K562 (cell line): ENCODE data around the gene BACE1-AS. TPM values are rescaled to one million over a fixed set of nuclear protein-coding genes. Genes with fewer than 3 reads are reported as not detected.

ENCODE experiments used
- ATAC-seq: fragments of 200-7000 bp; cut with Tn5 transposase; 3 replicates; pipeline ENCODE4 v1.9.1; 2020; ENCODE audit warnings: moderate library complexity
- BruUV-seq: library from RNA; stranded (reverse); fragments of 400-500 nt; replicated peaks from 2 replicates; lab custom pipeline; 2021; lab: Mats Ljungman, UMichigan
- CTCF ChIA-PET: fragments of 300-600 bp; formaldehyde crosslinking; extraction: SDS; loops from one replicate; lab custom pipeline; 2021; ENCODE audit warnings: low intra/inter-chr PET ratio; lab: Yijun Ruan, JAX
- POLR2A ChIA-PET: fragments of 300-600, 350-650 bp; sonication (Branson Sonifier 250); formaldehyde crosslinking; extraction: SDS; loops from one replicate; lab custom pipeline; 2021; ENCODE audit warnings: antibody characterized with exemption, inconsistent platforms; lab: Yijun Ruan, JAX
- DNase-seq, 4 experiments: peaks; one replicate each; pipeline versions ENCODE4 v3.0.0 to v3.0.0-alpha.2; 2011 to 2018; ENCODE audit warnings: low spot score in 3 of 4, mixed read lengths in 3 of 4; ENCODE audit errors: extremely low read depth in 1 of 4
- FAIRE-seq: peaks from 2 replicates; lab custom pipeline; 2011; peaks lifted over from hg19 to GRCh38; lab: Jason Lieb, UNC
- H2AFZ ChIP-seq: 2 replicates; pipeline ENCODE4 v1.6.0; 2011; ENCODE audit warnings: low read depth, low read length, control low read depth, inconsistent platforms
- H3K27ac ChIP-seq: fragments of 200-600 bp; 3 replicates; pipeline ENCODE4 v1.8.0; 2011; ENCODE audit warnings: low read depth, mild to moderate bottlenecking, control low read depth, inconsistent platforms, low read length, moderate library complexity, mixed read lengths; ENCODE audit errors: extremely low read depth
- H3K27me3 ChIP-seq, 2 experiments: fragments of 300-600 bp in 1 of 2; 2 replicates in 1 of 2; 3 replicates in 1 of 2; pipeline versions ENCODE4 v1.6.0 to v1.8.0; 2011; ENCODE audit warnings: inconsistent platforms in 2 of 2, low read length in 2 of 2, mild to moderate bottlenecking in 1 of 2, mixed read lengths in 1 of 2, moderate library complexity in 1 of 2; ENCODE audit not compliant: control insufficient read depth in 2 of 2, insufficient read depth in 2 of 2
- H3K36me3 ChIP-seq: fragments of 300-600 bp; 3 replicates; pipeline ENCODE4 v1.8.0; 2011; ENCODE audit warnings: mild to moderate bottlenecking, low read length, inconsistent platforms; ENCODE audit not compliant: control insufficient read depth, insufficient read depth
- H3K4me1 ChIP-seq, 2 experiments: fragments of 200-600 bp in 1 of 2; replicated peaks in 1 of 2; 2 replicates in 1 of 2; 3 replicates in 1 of 2; pipeline versions ENCODE4 v1.5.1 to v1.8.0; 2011; ENCODE audit warnings: inconsistent platforms in 2 of 2, low read length in 2 of 2, mild to moderate bottlenecking in 1 of 2, mixed read lengths in 1 of 2, moderate library complexity in 1 of 2; ENCODE audit not compliant: control insufficient read depth in 2 of 2, insufficient read depth in 2 of 2
- H3K4me2 ChIP-seq: 2 replicates; pipeline ENCODE4 v1.6.1; 2011; ENCODE audit warnings: low read length, control low read depth, inconsistent platforms, mixed read lengths; ENCODE audit not compliant: insufficient read depth
- H3K4me3 ChIP-seq: fragments of 200-600 bp; sonication (generic), shearing (Covaris generic); 2 replicates; pipeline ENCODE4 v1.5.1; 2016; ENCODE audit warnings: control low read depth, inconsistent platforms
- H3K79me2 ChIP-seq: fragments of 200-600 bp; 3 replicates; pipeline ENCODE4 v1.8.0; 2011; ENCODE audit warnings: low read length, inconsistent platforms; ENCODE audit not compliant: control insufficient read depth, insufficient read depth
- H3K9ac ChIP-seq, 2 experiments: 2 replicates each; pipeline versions ENCODE4 v1.6.0 to v1.6.1; 2011; ENCODE audit warnings: low read depth in 2 of 2, low read length in 2 of 2, control low read depth in 1 of 2, inconsistent platforms in 1 of 2, mild to moderate bottlenecking in 1 of 2, mixed read lengths in 1 of 2; ENCODE audit not compliant: insufficient read depth in 1 of 2
- H3K9me1 ChIP-seq: one replicate; pipeline ENCODE4 v1.6.0; 2011; ENCODE audit warnings: inconsistent platforms, mild to moderate bottlenecking, low read length, moderate library complexity; ENCODE audit not compliant: control insufficient read depth, insufficient read depth
- H3K9me3 ChIP-seq: replicated peaks from 2 replicates; pipeline ENCODE4 v1.5.1; 2011; ENCODE audit warnings: low read depth, low read length, inconsistent platforms; ENCODE audit not compliant: control insufficient read depth, insufficient read depth
- H4K20me1 ChIP-seq: replicated peaks from 2 replicates; pipeline ENCODE4 v1.6.1; 2011; ENCODE audit warnings: low read length, inconsistent platforms, mixed read lengths; ENCODE audit not compliant: control insufficient read depth, insufficient read depth
- BCOR ChIP-seq: fragments of 450-650 bp; IDR thresholded peaks from 2 replicates; pipeline ENCODE4 v1.6.1; 2016
- MYBL2 ChIP-seq, 2 experiments: fragments of 450-650 bp in 1 of 2; sonication (generic) in 1 of 2; formaldehyde crosslinking in 1 of 2; IDR thresholded peaks; 2 replicates each; pipeline versions ENCODE4 v1.6.1 to v1.8.1; 2017 to 2022; ENCODE audit warnings: borderline replicate concordance in 1 of 2, inconsistent platforms in 1 of 2, low read depth in 1 of 2, mild to moderate bottlenecking in 1 of 2, missing genetic modification reagents in 1 of 2, moderate library complexity in 1 of 2
- NR2C1 ChIP-seq, 2 experiments: fragments of 450-650 bp; IDR thresholded peaks; 2 replicates each; pipeline ENCODE4 v1.6.1; 2017; ENCODE audit warnings: mild to moderate bottlenecking in 2 of 2, antibody characterized with exemption in 1 of 2, inconsistent platforms in 1 of 2, missing compliant biosample characterization in 1 of 2, missing genetic modification characterization in 1 of 2
- PURB ChIP-seq: sonication (generic); formaldehyde crosslinking; IDR thresholded peaks from 2 replicates; pipeline ENCODE4 v1.9.0; 2021; ENCODE audit warnings: low read depth, mild to moderate bottlenecking, missing genetic modification reagents
- RBM25 ChIP-seq: fragments of 200-400 bp; formaldehyde crosslinking; IDR thresholded peaks from 2 replicates; pipeline ENCODE4 v1.6.1; 2018; ENCODE audit warnings: low read length, low read depth, moderate library complexity; ENCODE audit not compliant: severe bottlenecking
- ZFP36 ChIP-seq: fragments of 150-350 bp; IDR thresholded peaks from 2 replicates; pipeline ENCODE4 v1.6.1; 2018; ENCODE audit warnings: low read length, low read depth; ENCODE audit not compliant: partially characterized antibody
- WGBS: fragments of 100-300 bp; shearing (Covaris generic); methylation state at CpG from one replicate; pipeline ENCODE4 v1.1.6; 2016; ENCODE audit warnings: low coverage, mixed read lengths; ENCODE audit not compliant: insufficient coverage; ENCODE audit errors: missing lambda C conversion rate; 5-methylcytosine and 5-hydroxymethylcytosine counted together
- in situ Hi-C: fragments of 300-500 bp; cut with MboI; formaldehyde crosslinking; loops from 4 replicates; pipeline ENCODE4 v1.15.0; 2018; ENCODE audit warnings: inconsistent platforms, mixed read lengths
- intact Hi-C: fragments of 100-400 bp; cut with micrococcal nuclease; formaldehyde crosslinking; loops from 2 replicates; pipeline ENCODE4 v1.14.2; 2022
- polyA plus RNA-seq, 8 experiments: library from polyadenylated mRNA; depleted of rRNA in 4 of 8; stranded (reverse) in 5 of 8; unstranded in 3 of 8; fragments of >200 nt; fragmentation: Nextera tagmentation in 2 of 8; fragmentation: Illumina TruSeq in 1 of 8; extraction: Ambion mirVana in 2 of 8; extraction: Trizol in 1 of 8; gene quantifications; 2 replicates each; pipeline versions ENCODE4 v1.2.1 to v1.2.3, GENCODE V29; 2011 to 2014; ENCODE audit warnings: inconsistent platforms in 1 of 8, missing spikeins in 1 of 8
- total RNA-seq, 7 experiments: library from RNA; depleted of rRNA in 6 of 7; stranded (reverse); fragments of >200 nt in 6 of 7; fragmentation: Illumina TruSeq in 2 of 7; extraction: Trizol in 2 of 7; gene quantifications; 2 replicates each; pipeline versions ENCODE4 v1.2.1 to v1.2.3, GENCODE V29; 2011 to 2021; ENCODE audit warnings: low replicate concordance in 1 of 7

BACE1-AS gene
- total and polyA plus RNA-seq, 9 of the 15 experiments (the other 6 are each of a cell fraction or from before 2014, with no cell fraction given) = 2.2 to 8.2 (median 3.8) TPM

DNA sequence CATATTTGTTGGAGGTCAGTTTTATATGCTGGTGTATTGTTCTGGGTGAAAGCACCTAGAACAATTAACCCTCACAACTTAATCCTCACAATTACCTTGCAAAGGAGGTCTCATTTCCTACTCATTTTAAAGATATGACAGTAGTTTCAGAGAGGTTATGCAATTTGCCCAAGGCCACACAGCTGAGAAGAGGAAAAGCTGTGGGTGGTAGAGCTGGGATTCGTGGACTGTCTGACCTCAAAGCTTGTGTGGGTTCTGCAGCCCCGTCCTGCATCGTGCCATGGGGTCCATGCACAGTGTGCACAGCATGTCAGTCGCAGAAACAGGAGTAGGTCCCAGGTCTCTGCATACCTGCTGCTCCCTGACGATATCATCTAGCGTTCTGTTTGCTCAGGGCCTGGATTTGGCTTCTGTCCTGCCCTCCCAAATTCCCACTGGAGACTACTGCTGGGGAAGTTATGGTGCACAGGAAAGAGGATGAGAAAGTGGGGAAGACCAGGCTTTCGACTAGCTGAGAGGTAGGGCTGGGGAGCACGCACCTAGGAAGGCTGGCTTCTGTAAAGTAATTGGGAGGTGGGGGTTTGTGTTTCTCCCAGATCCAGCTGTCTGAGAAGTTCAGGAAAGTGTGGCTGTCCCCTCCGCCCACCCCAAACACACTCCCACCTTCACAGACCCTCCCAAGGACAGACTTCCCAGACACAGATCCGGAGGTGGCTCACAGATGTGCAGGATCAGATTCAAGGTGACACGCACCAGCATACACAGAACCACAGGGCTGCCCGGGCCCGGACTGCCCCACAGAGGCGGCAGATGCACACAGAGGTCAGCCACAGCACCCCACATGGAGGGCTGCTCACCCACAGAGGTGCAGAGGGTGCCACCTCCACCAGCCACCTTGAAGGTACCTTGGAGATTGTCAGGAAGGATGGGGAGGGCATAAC lies 23.0 kb downstream of the BACE1-AS start:
- no peak overlapping the region for H2AFZ ChIP-seq
- 26% methylated on average over 13 of the region's 14 CpGs for WGBS
- H3K4me3 ChIP-seq = no peak overlapping the region
- no peaks in the 10 kb centered on the region for H3K36me3 ChIP-seq
- FAIRE-seq = no peak
- no peak overlapping the region for H3K27ac ChIP-seq
- ATAC-seq = peak; percentile 39
- H4K20me1 ChIP-seq = 0 out of 2 replicates have a peak, but pooled peaks cover 4% of the 10 kb centered on the region
- H3K4me2 ChIP-seq = no peak overlapping the region
- POLR2A ChIA-PET = no interaction called here
- no peak overlapping the region for H3K9ac ChIP-seq
- in situ Hi-C loops = no loop called here
- peaks cover 0 to 19% of the 10 kb centered on the region in 2 experiments; a peak in 2 of 5 replicates for H3K4me1 ChIP-seq
- CTCF ChIA-PET = no interaction called here
- peaks cover 9 to 37% of the 10 kb centered on the region in 2 experiments; a peak in 4 of 5 replicates for H3K27me3 ChIP-seq
- no peak for DNase-seq
- no peaks in the 10 kb centered on the region for H3K9me3 ChIP-seq
- TF ChIP-seq NR2C1 (IDR thresholded peaks at IDR 0.05) (no peak), NR2C1 (tag; IDR thresholded peaks at IDR 0.05) (no peak), PURB (CRISPR knock-in tag) (no peak), BCOR (peak; percentile 47; the same call in 1 of the 2 replicates), RBM25 (peak; percentile 68), ZFP36 (peak; percentile 57), MYBL2 (IDR thresholded peaks at IDR 0.05; ENCODE audit: low read depth) (no peak), MYBL2 (CRISPR knock-in tag; IDR thresholded peaks at IDR 0.05; ENCODE audit: borderline replicate concordance) (no peak)
- no peaks in the 10 kb centered on the region for H3K79me2 ChIP-seq
- H3K9me1 ChIP-seq = no peaks in the 10 kb centered on the region
- BruUV-seq = no TSS peak
- intact Hi-C loops = no loop called here
